GM19452 (cell line): Measurements from ENCODE around the gene FLAD1.

ENCODE experiments used
- ATAC-seq: cut with Tn5 transposase; IDR thresholded peaks from one replicate; pipeline ENCODE4 v1.9.1; 2021; ENCODE audit not compliant: unreplicated experiment

The FLAD1 gene

GRCh38 chr1:155002464-155003226 lies 19.5 kb downstream of the FLAD1 start, which contains the start of gene ZBTB7B:
ZBTB7B (plus strand) TSS chr1:155002802; CDS start chr1:155014661, 11,859 bp downstream.
- no peak for ATAC-seq

- no peak for ATAC-seq
Observed at GRCh38 chr1:155003227-155003765, 20.2 kb downstream of the FLAD1 start.

- ATAC-seq = no peak
Observed at GRCh38 chr1:155003766-155004351, 20.7 kb downstream of the FLAD1 start.

GRCh38 chr1:155004352-155005075 lies 21.4 kb downstream of the FLAD1 start:
- ATAC-seq = no peak

- ATAC-seq = no peak
Observed at GRCh38 chr1:155005076-155006011, 22.2 kb downstream of the FLAD1 start.

GRCh38 chr1:155006601-155007101 lies 23.5 kb downstream of the FLAD1 start:
- ATAC-seq = no peak

GRCh38 chr1:155007251-155007828 lies 24.2 kb downstream of the FLAD1 start:
- no peak for ATAC-seq

GRCh38 chr1:155008015-155008941 lies 25.1 kb downstream of the FLAD1 start:
- ATAC-seq = no peak

- no peak for ATAC-seq
Observed at GRCh38 chr1:155009221-155009711, 26.1 kb downstream of the FLAD1 start.

GRCh38 chr1:155009742-155010141 lies 26.6 kb downstream of the FLAD1 start:
- no peak for ATAC-seq

- no peak for ATAC-seq
Observed at GRCh38 chr1:155010211-155010918, 27.2 kb downstream of the FLAD1 start.

- no peak for ATAC-seq
Observed at GRCh38 chr1:155011004-155011416, 27.9 kb downstream of the FLAD1 start.

GRCh38 chr1:155011437-155012025 lies 28.4 kb downstream of the FLAD1 start:
- no peak for ATAC-seq

- no peak for ATAC-seq
Observed at GRCh38 chr1:155012026-155012546, 28.9 kb downstream of the FLAD1 start.

- ATAC-seq = no peak
Observed at GRCh38 chr1:155012776-155013602, 29.8 kb downstream of the FLAD1 start.

GRCh38 chr1:155013632-155014031 lies 30.5 kb downstream of the FLAD1 start:
- ATAC-seq = no peak
